Stomach (tissue), 9 donors: ENCODE data around the gene USP12. TPM values are rescaled to one million over a fixed set of nuclear protein-coding genes. Genes with fewer than 3 reads are reported as not detected.

Source experiments
- DNase-seq, 2 donors: peaks; one replicate each; pipeline versions ENCODE4 v3.0.0 to v3.0.0-alpha.2; 2013 to 2019
- H3K27ac ChIP-seq, 5 donors: fragments of 200-600 bp in 4 of 5; sonication (generic) in 4 of 5; one replicate each; pipeline ENCODE4 v1.5.1; 2013 to 2019; ENCODE audit warnings: mild to moderate bottlenecking in 1 of 5, moderate library complexity in 1 of 5
- H3K27me3 ChIP-seq, 3 donors: fragments of 200-600 bp; sonication (generic); one replicate each; pipeline ENCODE4 v1.5.1; 2017 to 2019; ENCODE audit warnings: mixed run types in 1 of 3
- H3K36me3 ChIP-seq, 4 donors: fragments of 200-600 bp; sonication (generic); 1 replicate in 3 of 4; 2 replicates in 1 of 4; pipeline ENCODE4 v1.5.1; 2016 to 2019
- H3K4me1 ChIP-seq, 4 donors: fragments of 200-600 bp; sonication (generic); one replicate each; pipeline ENCODE4 v1.5.1; 2016 to 2019
- H3K4me3 ChIP-seq, 4 donors: fragments of 200-600 bp; sonication (generic) in 3 of 4; one replicate each; pipeline ENCODE4 v1.5.1; 2016 to 2019; ENCODE audit warnings: mild to moderate bottlenecking in 1 of 4
- H3K9me3 ChIP-seq, 4 donors: fragments of 200-600 bp; sonication (generic); one replicate each; pipeline ENCODE4 v1.5.1; 2016 to 2019
- EP300 ChIP-seq: sonication (generic); formaldehyde crosslinking; IDR thresholded peaks from one replicate; pipeline ENCODE4 v1.6.1; 2017; ENCODE audit warnings: antibody characterized with exemption
- POLR2A ChIP-seq, 4 donors: fragments of 450-650 bp; IDR thresholded peaks; one replicate each; pipeline ENCODE4 v1.6.1; 2016; ENCODE audit warnings: antibody characterized with exemption in 4 of 4, control low read depth in 2 of 4, mild to moderate bottlenecking in 1 of 4, moderate library complexity in 1 of 4
- POLR2AphosphoS5 ChIP-seq, 3 donors: sonication (generic); formaldehyde crosslinking; IDR thresholded peaks; one replicate each; pipeline ENCODE4 v1.6.1; 2016; ENCODE audit warnings: antibody characterized with exemption in 3 of 3
- WGBS, 5 donors: extraction: QIAGEN DNeasy Blood & Tissue Kit in 3 of 5; methylation state at CpG; one replicate each; pipeline versions ENCODE4 v1.1.5 to v1.1.7; 2013 to 2018; 5-methylcytosine and 5-hydroxymethylcytosine counted together
- intact Hi-C: fragments of 100-400 bp; cut with DNase I; formaldehyde crosslinking; loops from one replicate; pipeline ENCODE4 v1.15.1; 2023; ENCODE audit warnings: low total_unique reads
- polyA plus RNA-seq, 3 donors: library from polyadenylated mRNA; stranded (reverse); fragments of 200-250 nt; gene quantifications; one replicate each; pipeline ENCODE4 v1.2.3, GENCODE V29; 2013
- total RNA-seq, 5 donors: library from RNA; depleted of rRNA; stranded (reverse); fragments of >200 nt; gene quantifications; one replicate each; pipeline versions ENCODE4 v1.1.0 to v1.2.3, GENCODE V29; 2014 to 2016
- TF ChIP-seq, protein P1 (sequence below), 7 experiments: fragments of 450-650 bp in 4 of 7; fragments of 200-600 bp in 3 of 7; sonication (generic) in 3 of 7; IDR thresholded peaks; one replicate each; pipeline ENCODE4 v1.5.1; 2016 to 2019; ENCODE audit warnings: antibody characterized with exemption in 7 of 7, control low read depth in 2 of 7, mild to moderate bottlenecking in 1 of 7
- donor health status: healthy with polysubstance abuse.
- donor health status: Bipolar disorder and iron deficiency.
- donor health status: healthy.

Gene USP12
- total and polyA plus RNA-seq, 8 donors, result 6.9 to 59.7 (median 21.6) TPM

- Histone ChIP-seq H3K9me3 (no peaks in the 10 kb centered on the region), H3K36me3 (no peaks in the 10 kb centered on the region), H3K27me3 (no peaks in the 10 kb centered on the region), H3K27ac (no peak overlapping the region), H3K4me1 (peaks cover 0 to 9% (median 7%) of the 10 kb centered on the region in 4 donors), H3K4me3 (no peak overlapping the region)
- WGBS, 5 donors, result 65 to 74% (median 71%) methylated on average over 8 of the region's 8 CpGs
- no peak for DNase-seq
- TF ChIP-seq, protein P1, sequence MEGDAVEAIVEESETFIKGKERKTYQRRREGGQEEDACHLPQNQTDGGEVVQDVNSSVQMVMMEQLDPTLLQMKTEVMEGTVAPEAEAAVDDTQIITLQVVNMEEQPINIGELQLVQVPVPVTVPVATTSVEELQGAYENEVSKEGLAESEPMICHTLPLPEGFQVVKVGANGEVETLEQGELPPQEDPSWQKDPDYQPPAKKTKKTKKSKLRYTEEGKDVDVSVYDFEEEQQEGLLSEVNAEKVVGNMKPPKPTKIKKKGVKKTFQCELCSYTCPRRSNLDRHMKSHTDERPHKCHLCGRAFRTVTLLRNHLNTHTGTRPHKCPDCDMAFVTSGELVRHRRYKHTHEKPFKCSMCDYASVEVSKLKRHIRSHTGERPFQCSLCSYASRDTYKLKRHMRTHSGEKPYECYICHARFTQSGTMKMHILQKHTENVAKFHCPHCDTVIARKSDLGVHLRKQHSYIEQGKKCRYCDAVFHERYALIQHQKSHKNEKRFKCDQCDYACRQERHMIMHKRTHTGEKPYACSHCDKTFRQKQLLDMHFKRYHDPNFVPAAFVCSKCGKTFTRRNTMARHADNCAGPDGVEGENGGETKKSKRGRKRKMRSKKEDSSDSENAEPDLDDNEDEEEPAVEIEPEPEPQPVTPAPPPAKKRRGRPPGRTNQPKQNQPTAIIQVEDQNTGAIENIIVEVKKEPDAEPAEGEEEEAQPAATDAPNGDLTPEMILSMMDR (IDR thresholded peaks at IDR 0.05), result no peak
- TF ChIP-seq POLR2A (IDR thresholded peaks at IDR 0.05), result no peak
- TF ChIP-seq POLR2AphosphoS5 (IDR thresholded peaks at IDR 0.05), result no peak
- no peak for TF ChIP-seq EP300
- intact Hi-C loops, result no loop called here
These were observed 5.1 kb upstream of the USP12 start for GRCh38 chr13:27176470-27177410.

DNA sequence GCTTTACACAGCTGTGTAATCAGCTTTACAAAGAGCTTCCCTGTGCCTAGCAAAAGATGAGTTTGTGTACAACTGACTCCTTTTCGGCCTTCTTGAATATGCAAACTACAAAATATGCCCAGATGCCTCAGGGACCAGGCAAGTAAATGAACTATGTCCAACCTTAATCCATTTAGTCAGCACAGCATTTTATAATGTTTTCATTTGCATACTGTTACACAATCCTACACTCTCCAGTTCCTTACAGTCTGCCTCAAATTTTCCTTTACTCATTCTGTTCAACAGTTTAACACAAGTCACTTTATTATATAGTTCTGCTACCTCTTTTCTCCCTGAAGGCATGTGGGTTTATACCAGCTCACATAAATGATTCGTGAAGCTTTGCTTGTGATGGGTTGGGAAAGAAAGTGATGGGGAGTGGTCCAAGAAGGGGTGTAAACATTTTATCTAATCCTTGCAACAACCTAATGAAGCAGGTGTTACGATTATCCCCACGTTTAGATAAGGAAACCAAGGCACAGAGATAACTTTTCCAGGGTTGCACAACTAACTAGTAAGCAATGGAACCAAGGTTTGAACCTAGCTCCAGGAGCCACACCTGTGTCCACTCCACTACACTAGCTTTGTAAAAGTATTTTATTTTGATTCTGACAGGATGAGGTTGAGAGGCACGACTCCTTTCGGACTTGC, 3.3 kb upstream of the USP12 start:
- Histone ChIP-seq H3K27me3 (no peaks in the 10 kb centered on the region), H3K9me3 (no peaks in the 10 kb centered on the region), H3K4me1 (peaks cover 5 to 16% (median 11%) of the 10 kb centered on the region in 4 donors), H3K4me3 (no peak overlapping the region), H3K36me3 (no peaks in the 10 kb centered on the region), H3K27ac (no peak overlapping the region)
- TF ChIP-seq EP300, result no peak
- TF ChIP-seq POLR2A (IDR thresholded peaks at IDR 0.05), result no peak
- 55 to 65% (median 60%) methylated on average over 6 of the region's 6 CpGs for WGBS, 5 donors
- intact Hi-C loops, result no loop called here
- DNase-seq, result no peak

DNA sequence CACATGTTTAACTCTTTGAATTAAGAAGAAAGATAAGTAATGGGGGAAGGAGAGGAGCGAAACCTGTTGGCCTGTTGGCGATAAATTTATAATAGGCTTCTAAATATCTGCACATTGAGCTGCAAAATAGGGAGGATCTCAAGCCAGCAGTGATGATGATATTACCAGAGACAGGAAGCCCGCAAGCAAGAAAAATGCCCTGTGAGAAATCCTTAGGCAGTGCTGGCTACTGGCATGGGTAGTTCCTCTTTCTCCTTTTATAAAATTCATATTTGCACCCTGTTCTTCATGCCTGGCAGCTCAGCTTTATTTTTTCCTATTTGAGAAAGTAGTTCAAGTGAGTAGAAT, 858 bp upstream of the USP12 start:
- peak overlapping the region; percentile 70 to 99 (median 98) for H3K27ac ChIP-seq
- H3K9me3 ChIP-seq, result no peaks in the 10 kb centered on the region
- H3K36me3 ChIP-seq, result no peaks in the 10 kb centered on the region
- intact Hi-C loops, result no loop called here
- no peak for TF ChIP-seq EP300
- TF ChIP-seq POLR2AphosphoS5 (IDR thresholded peaks at IDR 0.05), result no peak
- TF ChIP-seq POLR2A (IDR thresholded peaks at IDR 0.05), result no peak
- TF ChIP-seq, protein P1 (IDR thresholded peaks at IDR 0.05), result no peak
- WGBS, 5 donors, result 9 to 21% (median 13%) methylated on average over 3 of the region's 3 CpGs
- H3K27me3 ChIP-seq, result no peaks in the 10 kb centered on the region
- H3K4me3 ChIP-seq, result peak overlapping the region; percentile 73 to 97 (median 92)
- H3K4me1 ChIP-seq, result peaks cover 29 to 40% (median 34%) of the 10 kb centered on the region in 4 donors
- peak in 1 of 2 donors; percentile 47 for DNase-seq

DNA sequence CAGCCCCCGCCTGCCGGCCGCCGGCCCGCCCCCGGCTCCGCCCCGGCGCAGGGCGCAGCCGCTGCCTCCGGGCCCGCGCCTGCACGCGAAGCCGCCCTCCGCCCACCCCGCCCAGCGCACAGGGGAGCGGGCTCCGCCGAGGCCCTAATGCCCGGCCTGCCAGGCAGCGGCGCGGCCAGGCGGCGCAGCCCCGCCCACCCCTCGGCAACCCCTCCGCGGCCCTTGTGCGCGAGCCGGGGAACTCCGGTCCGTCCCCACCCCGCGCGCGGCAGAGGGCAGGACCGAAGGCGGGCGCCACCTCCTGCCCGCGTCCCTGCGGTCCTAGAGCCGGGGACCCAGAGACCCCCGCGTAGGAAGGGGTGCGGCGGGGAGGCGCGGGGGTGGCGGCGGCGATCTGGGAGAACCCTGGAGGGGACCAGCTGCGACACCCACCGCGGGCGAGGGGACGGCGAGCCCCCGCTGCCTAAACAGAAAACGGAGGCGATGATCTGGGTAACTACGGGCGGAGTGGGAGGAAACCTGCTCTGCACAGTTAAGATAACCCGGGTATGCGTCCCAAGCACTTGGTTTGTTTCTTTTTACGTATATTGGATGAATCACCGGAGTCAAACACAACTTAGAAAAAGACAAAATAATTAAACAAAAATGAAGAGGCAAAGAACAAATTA, 350 bp upstream of the USP12 start:
- Histone ChIP-seq H3K9me3 (no peaks in the 10 kb centered on the region), H3K27ac (peak overlapping the region; percentile 95 to 99 (median 98)), H3K4me1 (peaks cover 29 to 45% (median 38%) of the 10 kb centered on the region in 4 donors), H3K4me3 (peak overlapping the region; percentile 73 to 97 (median 92)), H3K36me3 (no peaks in the 10 kb centered on the region), H3K27me3 (no peaks in the 10 kb centered on the region)
- 0 to 1% (median 0%) methylated on average over 15 to 73 of the region's 73 CpGs for WGBS, 5 donors
- DNase-seq, result peak; percentile 95 to 98
- TF ChIP-seq, protein P1 (IDR thresholded peaks at IDR 0.05), result peak in 1 of 7 experiments; percentile 23
- TF ChIP-seq POLR2AphosphoS5 (IDR thresholded peaks at IDR 0.05), result peak; percentile 18 to 59 (median 28)
- no peak for TF ChIP-seq EP300
- no peak for TF ChIP-seq POLR2A (IDR thresholded peaks at IDR 0.05)
- intact Hi-C loops, result no loop called here
